ENCODE data around the gene NTN5. TPM values are rescaled to one million over a fixed set of nuclear protein-coding genes. Genes with fewer than 3 reads are reported as not detected.

The NTN5 gene
- total and polyA plus RNA-seq, 9 of the 15 experiments (the other 6 are each of a cell fraction or from before 2014, with no cell fraction given) = not detected

- TF ChIP-seq, protein P1, sequence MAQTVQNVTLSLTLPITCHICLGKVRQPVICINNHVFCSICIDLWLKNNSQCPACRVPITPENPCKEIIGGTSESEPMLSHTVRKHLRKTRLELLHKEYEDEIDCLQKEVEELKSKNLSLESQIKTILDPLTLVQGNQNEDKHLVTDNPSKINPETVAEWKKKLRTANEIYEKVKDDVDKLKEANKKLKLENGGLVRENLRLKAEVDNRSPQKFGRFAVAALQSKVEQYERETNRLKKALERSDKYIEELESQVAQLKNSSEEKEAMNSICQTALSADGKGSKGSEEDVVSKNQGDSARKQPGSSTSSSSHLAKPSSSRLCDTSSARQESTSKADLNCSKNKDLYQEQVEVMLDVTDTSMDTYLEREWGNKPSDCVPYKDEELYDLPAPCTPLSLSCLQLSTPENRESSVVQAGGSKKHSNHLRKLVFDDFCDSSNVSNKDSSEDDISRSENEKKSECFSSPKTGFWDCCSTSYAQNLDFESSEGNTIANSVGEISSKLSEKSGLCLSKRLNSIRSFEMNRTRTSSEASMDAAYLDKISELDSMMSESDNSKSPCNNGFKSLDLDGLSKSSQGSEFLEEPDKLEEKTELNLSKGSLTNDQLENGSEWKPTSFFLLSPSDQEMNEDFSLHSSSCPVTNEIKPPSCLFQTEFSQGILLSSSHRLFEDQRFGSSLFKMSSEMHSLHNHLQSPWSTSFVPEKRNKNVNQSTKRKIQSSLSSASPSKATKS (CRISPR knock-in tag; IDR thresholded peaks at IDR 0.05) = no peak
- TF ChIP-seq CHD4 (IDR thresholded peaks at IDR 0.05; ENCODE audit: insufficient read depth, insufficient replicate concordance, low read depth, low read length, poor library complexity, severe bottlenecking) = no peak
- no peak for TF ChIP-seq SMARCE1 (IDR thresholded peaks at IDR 0.05)
- TF ChIP-seq, protein P2, sequence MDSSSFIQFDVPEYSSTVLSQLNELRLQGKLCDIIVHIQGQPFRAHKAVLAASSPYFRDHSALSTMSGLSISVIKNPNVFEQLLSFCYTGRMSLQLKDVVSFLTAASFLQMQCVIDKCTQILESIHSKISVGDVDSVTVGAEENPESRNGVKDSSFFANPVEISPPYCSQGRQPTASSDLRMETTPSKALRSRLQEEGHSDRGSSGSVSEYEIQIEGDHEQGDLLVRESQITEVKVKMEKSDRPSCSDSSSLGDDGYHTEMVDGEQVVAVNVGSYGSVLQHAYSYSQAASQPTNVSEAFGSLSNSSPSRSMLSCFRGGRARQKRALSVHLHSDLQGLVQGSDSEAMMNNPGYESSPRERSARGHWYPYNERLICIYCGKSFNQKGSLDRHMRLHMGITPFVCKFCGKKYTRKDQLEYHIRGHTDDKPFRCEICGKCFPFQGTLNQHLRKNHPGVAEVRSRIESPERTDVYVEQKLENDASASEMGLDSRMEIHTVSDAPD (CRISPR knock-in tag; IDR thresholded peaks at IDR 0.05) = no peak
- TF ChIP-seq ZNF318 (IDR thresholded peaks at IDR 0.05; ENCODE audit: borderline replicate concordance in 1 of 2, low read depth in 1 of 2) = no peak
- no peak for TF ChIP-seq CHD1 (IDR thresholded peaks at IDR 0.05; ENCODE audit: low read length)
- TF ChIP-seq MITF (IDR thresholded peaks at IDR 0.05) = no peak
- TF ChIP-seq POLR2AphosphoS2 (IDR thresholded peaks at IDR 0.05; ENCODE audit: low read length) = no peak
- no peak for TF ChIP-seq KLF16 (IDR thresholded peaks at IDR 0.05)
- TF ChIP-seq CREBBP (IDR thresholded peaks at IDR 0.05; ENCODE audit: low read depth, low read length) = no peak
- peak; percentile 77 for TF ChIP-seq PKNOX1 (IDR thresholded peaks at IDR 0.05)
- no peak for TF ChIP-seq ZNF324 (CRISPR knock-in tag; IDR thresholded peaks at IDR 0.05)
Observed at GRCh38 chr19:48713864-48714755, 41.3 kb upstream of the NTN5 start (continued).
